Thymus (tissue), 11 donors: ENCODE results near the gene P2RY2. TPM values are rescaled to one million over a fixed set of nuclear protein-coding genes. Genes with fewer than 3 reads are reported as not detected.

Source experiments
- DNase-seq, 9 donors: peaks; one replicate each; pipeline ENCODE4 v3.0.0-alpha.2; 2013; ENCODE audit warnings: low spot score in 9 of 9, low read depth in 6 of 9, missing footprints in 1 of 9
- H3K27ac ChIP-seq, 2 donors: one replicate each; pipeline ENCODE4 v1.5.1; 2013; ENCODE audit warnings: control low read depth in 1 of 2, low read depth in 1 of 2, low read length in 1 of 2, mild to moderate bottlenecking in 1 of 2, moderate library complexity in 1 of 2
- H3K27me3 ChIP-seq, 2 donors: one replicate each; pipeline ENCODE4 v1.5.1; 2013; ENCODE audit warnings: low read length in 1 of 2; ENCODE audit not compliant: control insufficient read depth in 2 of 2, insufficient read depth in 1 of 2
- H3K36me3 ChIP-seq, 2 donors: one replicate each; pipeline ENCODE4 v1.5.1; 2013; ENCODE audit warnings: low read length in 1 of 2, mild to moderate bottlenecking in 1 of 2, moderate library complexity in 1 of 2; ENCODE audit not compliant: control insufficient read depth in 2 of 2, insufficient read depth in 2 of 2
- H3K4me1 ChIP-seq, 2 donors: one replicate each; pipeline ENCODE4 v1.5.1; 2013; ENCODE audit warnings: low read length in 2 of 2; ENCODE audit not compliant: control insufficient read depth in 2 of 2, insufficient read depth in 2 of 2
- H3K4me3 ChIP-seq, 2 donors: one replicate each; pipeline ENCODE4 v1.5.1; 2013; ENCODE audit warnings: low read length in 2 of 2, control low read depth in 1 of 2, mild to moderate bottlenecking in 1 of 2
- H3K9me3 ChIP-seq, 2 donors: one replicate each; pipeline ENCODE4 v1.5.1; 2013; ENCODE audit warnings: low read length in 1 of 2, mild to moderate bottlenecking in 1 of 2; ENCODE audit not compliant: control insufficient read depth in 2 of 2, insufficient read depth in 1 of 2
- WGBS: extraction: QIAGEN DNeasy Blood & Tissue Kit; methylation state at CpG from one replicate; pipeline ENCODE4 v1.1.7; 2013; 5-methylcytosine and 5-hydroxymethylcytosine counted together
- polyA plus RNA-seq: library from polyadenylated mRNA; stranded (reverse); fragments of 200-250 nt; gene quantifications from one replicate; pipeline ENCODE4 v1.2.3, GENCODE V29; 2013
- total RNA-seq: library from RNA; stranded (reverse); fragments of 120-200 nt; gene quantifications from one replicate; pipeline ENCODE4 v1.2.4, GENCODE V29; 2013
- donor health status: healthy.

P2RY2 gene
- total and polyA plus RNA-seq, 2 donors = 0.52 to 0.75 TPM

DNA sequence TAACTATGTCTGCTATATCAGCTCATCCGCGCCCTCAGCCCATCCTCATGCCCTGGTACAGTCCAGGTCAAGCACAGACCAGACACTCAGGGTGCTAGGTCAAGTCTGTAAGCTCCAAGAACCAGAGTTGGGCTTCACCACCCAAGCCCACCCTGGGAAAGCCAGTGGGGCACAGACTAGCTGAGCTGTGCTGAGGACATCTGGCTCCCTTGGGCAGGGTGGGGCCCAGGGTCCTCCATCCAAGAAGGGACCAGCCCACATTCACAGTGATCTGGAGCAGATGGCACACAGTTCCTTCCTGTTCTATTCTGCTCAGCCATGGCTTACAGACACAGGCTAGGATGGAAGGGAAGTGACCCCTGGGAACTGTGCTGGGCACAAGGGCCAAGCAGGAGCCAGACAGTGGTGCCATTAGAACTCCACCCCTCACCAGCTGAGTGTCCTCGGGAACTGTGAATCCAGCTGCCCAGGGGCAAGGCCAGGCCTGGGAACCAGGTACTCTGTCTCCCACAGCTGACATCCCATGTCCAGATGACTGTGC lies 63.2 kb downstream of the P2RY2 start:
- DNase-seq = no peak
- Histone ChIP-seq H3K36me3 (no peaks in the 10 kb centered on the region), H3K27ac (no peak overlapping the region), H3K9me3 (no peaks in the 10 kb centered on the region), H3K27me3 (no peaks in the 10 kb centered on the region), H3K4me1 (peaks cover 0 to 4% of the 10 kb centered on the region in 2 donors), H3K4me3 (no peak overlapping the region)
- WGBS = 98% methylated on average over 3 of the region's 3 CpGs

DNA sequence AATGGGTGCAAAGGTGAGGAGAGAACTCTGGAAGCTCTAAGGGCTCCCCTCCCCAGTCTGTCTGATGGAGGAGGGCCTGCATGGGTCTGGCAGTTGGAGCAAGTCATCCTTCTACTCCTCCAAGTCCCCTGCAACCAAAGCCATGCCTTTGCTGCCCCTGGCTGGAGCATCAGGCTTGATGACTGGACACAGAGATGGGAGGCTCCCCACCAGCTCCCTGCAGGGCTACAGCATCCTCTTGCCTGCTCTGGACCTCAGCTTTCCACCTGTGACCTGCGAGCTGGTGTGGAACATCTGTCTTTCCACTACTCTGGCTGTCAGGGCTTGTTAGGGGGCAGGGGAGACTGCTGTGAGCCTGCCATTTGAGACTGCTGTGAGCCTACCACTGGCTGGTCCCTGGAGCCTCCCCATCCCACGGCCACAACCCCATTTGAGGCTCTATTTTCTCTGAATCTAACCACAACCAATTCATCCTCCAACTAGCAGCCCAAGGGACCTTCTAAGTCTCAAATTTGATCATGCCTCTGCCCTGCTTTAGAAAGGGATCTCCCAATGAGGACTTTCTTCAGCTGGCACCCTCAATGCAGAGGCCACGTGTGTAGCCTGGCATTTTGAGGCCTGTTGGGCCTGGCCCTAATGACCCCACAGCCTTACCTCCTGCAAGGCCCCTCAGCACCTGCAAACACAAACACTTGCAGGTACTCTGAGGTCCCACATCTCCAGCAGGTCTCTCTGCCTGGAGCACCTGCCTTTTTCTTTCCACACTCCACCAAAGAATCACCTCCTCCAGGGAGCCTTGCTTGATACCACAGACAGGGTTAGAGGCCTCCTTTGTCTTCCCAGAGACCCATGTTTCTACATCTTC lies 63.9 kb downstream of the P2RY2 start:
- H3K36me3 ChIP-seq = no peaks in the 10 kb centered on the region
- H3K27me3 ChIP-seq = no peaks in the 10 kb centered on the region
- no peak for DNase-seq
- H3K4me3 ChIP-seq = no peak overlapping the region
- H3K9me3 ChIP-seq = no peaks in the 10 kb centered on the region
- H3K4me1 ChIP-seq = peaks cover 0 to 4% of the 10 kb centered on the region in 2 donors
- WGBS = 79% methylated on average over 3 of the region's 3 CpGs
- H3K27ac ChIP-seq = no peak overlapping the region

DNA sequence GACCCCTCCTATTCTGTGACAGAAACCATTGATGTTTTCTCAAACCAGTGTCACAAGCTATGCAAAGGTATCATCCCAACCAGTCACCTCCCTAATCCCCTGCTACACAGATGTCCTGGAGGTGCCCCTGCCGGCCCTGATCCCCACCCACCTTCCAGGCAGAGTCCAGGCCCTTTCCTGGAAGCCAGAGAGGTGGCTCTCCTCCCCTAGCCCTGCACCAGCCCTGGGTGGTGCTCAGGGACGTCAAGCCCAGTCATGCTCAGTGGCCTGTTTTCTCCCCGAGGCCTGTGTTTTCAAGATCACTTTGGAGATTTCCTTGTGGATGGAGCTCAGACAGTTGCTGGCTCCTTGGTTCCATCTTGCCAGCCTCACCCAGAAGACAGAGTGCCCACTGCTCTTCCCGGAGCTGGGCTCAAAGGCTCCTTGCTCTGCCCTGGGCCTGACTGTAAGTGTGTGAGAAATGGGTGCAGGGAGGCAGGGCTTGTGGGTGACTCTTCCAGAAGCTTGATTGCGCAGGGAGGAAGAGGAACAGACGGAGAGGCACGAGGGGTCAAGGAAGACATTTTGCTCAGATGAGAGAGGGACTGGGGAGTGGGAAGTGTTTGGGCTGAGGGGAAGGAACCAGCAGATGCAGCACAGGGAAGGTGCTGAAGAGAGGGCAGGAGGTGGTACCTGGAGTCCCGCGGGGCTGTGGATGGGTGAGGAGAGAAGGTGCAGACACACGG lies 65.4 kb downstream of the P2RY2 start:
- no peak overlapping the region for H3K27ac ChIP-seq
- no peak for DNase-seq
- WGBS = 94% methylated on average over 10 of the region's 10 CpGs
- peaks cover 0 to 15% of the 10 kb centered on the region in 2 donors for H3K4me1 ChIP-seq
- no peaks in the 10 kb centered on the region for H3K27me3 ChIP-seq
- no peaks in the 10 kb centered on the region for H3K9me3 ChIP-seq
- no peak overlapping the region for H3K4me3 ChIP-seq
- H3K36me3 ChIP-seq = no peaks in the 10 kb centered on the region

DNA sequence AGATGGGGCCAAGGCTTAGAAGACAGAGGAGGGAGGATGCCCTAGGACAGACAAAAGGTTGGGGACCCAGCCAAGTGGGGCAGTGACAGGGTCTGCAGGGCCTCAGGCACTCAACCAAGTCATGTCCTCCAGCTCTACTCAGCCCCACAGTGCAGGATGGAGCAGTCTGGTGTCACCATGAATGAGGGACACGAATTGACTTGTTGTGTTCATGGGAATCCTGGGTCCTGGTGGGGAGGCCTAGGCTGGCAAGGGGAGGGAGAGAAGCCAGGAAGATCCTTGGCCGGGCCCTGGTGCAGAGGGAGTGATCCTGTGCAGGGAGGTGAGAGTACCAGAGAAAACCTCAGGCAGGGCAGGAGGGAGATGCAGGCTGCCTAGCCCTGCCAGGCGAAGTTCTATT lies 66.0 kb downstream of the P2RY2 start:
- no peaks in the 10 kb centered on the region for H3K27me3 ChIP-seq
- H3K27ac ChIP-seq = no peak overlapping the region
- H3K4me1 ChIP-seq = peaks cover 0 to 21% of the 10 kb centered on the region in 2 donors
- no peak for DNase-seq
- H3K4me3 ChIP-seq = no peak overlapping the region
- H3K9me3 ChIP-seq = no peaks in the 10 kb centered on the region
- H3K36me3 ChIP-seq = no peaks in the 10 kb centered on the region
- 93% methylated on average over 3 of the region's 3 CpGs for WGBS

DNA sequence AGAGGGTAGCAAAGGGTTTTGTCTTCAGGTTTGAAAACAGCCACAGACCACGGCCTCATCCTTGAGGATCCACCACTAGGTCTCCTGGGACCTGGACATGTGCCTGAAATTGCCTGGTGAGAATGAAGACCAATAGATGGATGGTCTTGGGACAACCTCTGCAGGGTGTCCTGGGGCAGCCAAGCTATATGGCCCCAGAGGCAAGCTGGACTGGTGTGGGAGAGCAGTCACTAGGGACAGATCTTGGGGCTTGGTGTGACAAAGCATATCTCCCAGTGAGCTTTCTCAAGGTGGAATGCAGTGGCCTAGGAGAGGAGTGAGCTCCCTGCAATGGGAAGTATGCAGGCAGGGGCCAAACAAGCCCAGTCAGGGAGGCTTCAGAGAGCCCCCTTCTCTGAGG lies 67.6 kb downstream of the P2RY2 start:
- Histone ChIP-seq H3K4me3 (no peak overlapping the region), H3K36me3 (no peaks in the 10 kb centered on the region), H3K27me3 (no peaks in the 10 kb centered on the region), H3K4me1 (peaks cover 0 to 24% of the 10 kb centered on the region in 2 donors), H3K9me3 (no peaks in the 10 kb centered on the region), H3K27ac (no peak overlapping the region)
- no peak for DNase-seq
- 97% methylated on average over 1 of the region's 1 CpG for whole genome bisulfite sequencing

Other genes with a start within 250 kb of the P2RY2 start
- gene FCHSD2, start 76.0 kb upstream of the P2RY2 start, total RNA-seq = 12.5 TPM
- 22.3 TPM for gene FCHSD2, start 76.0 kb upstream of the P2RY2 start, polyA plus RNA-seq
- 1.3 TPM for gene P2RY6, start 54.1 kb downstream of the P2RY2 start, total RNA-seq
- 2.9 TPM for gene P2RY6, start 54.1 kb downstream of the P2RY2 start, polyA plus RNA-seq
- 2.5 TPM for gene ARHGEF17, start 90.0 kb downstream of the P2RY2 start, total RNA-seq
- 8.9 TPM for gene ARHGEF17, start 90.0 kb downstream of the P2RY2 start, polyA plus RNA-seq
- gene RELT, start 158.1 kb downstream of the P2RY2 start, total RNA-seq = 10.4 TPM
- gene RELT, start 158.1 kb downstream of the P2RY2 start, polyA plus RNA-seq = 9.9 TPM